Adrenal gland (tissue), 12 donors: ENCODE results near the gene DUS1L. TPM values are rescaled to one million over a fixed set of nuclear protein-coding genes. Genes with fewer than 3 reads are reported as not detected.

Experiments used
- DNase-seq, 7 donors: peaks; one replicate each; pipeline ENCODE4 v3.0.0-alpha.2; 2019 to 2020
- H3K27ac ChIP-seq, 5 donors: fragments of 200-600 bp; sonication (generic) in 4 of 5; 1 replicate in 3 of 5; 2 replicates in 2 of 5; pipeline versions ENCODE4 v1.5.1 to v1.8.0; 2016 to 2020; ENCODE audit warnings: mild to moderate bottlenecking in 1 of 5
- H3K27me3 ChIP-seq: fragments of 200-600 bp; 2 replicates; pipeline ENCODE4 v1.8.0; 2021
- H3K36me3 ChIP-seq, 2 donors: fragments of 200-600 bp; replicated peaks in 1 of 2; 1 replicate in 1 of 2; 2 replicates in 1 of 2; pipeline versions ENCODE4 v1.5.1 to v1.8.0; 2018 to 2022
- H3K4me1 ChIP-seq, 2 donors: fragments of 200-600 bp; replicated peaks in 1 of 2; 1 replicate in 1 of 2; 2 replicates in 1 of 2; pipeline versions ENCODE4 v1.5.1 to v1.8.0; 2018 to 2021
- H3K4me3 ChIP-seq, 4 donors: fragments of 200-600 bp; sonication (generic) in 3 of 4; one replicate each; pipeline ENCODE4 v1.5.1; 2016 to 2018
- H3K9me3 ChIP-seq, 3 donors: fragments of 200-600 bp; sonication (generic) in 1 of 3; replicated peaks in 1 of 3; 1 replicate in 2 of 3; 2 replicates in 1 of 3; pipeline versions ENCODE4 v1.5.1 to v1.8.0; 2016 to 2021
- POLR2A ChIP-seq, 2 donors: fragments of 450-650 bp; IDR thresholded peaks; one replicate each; pipeline ENCODE4 v1.6.1; 2017; ENCODE audit warnings: antibody characterized with exemption in 2 of 2, mild to moderate bottlenecking in 2 of 2, moderate library complexity in 1 of 2
- WGBS, 4 donors: extraction: QIAGEN DNeasy Blood & Tissue Kit in 2 of 4; methylation state at CpG; one replicate each; pipeline versions ENCODE4 v1.1.5 to v1.1.7; 2013 to 2017; 5-methylcytosine and 5-hydroxymethylcytosine counted together
- intact Hi-C, 2 donors: fragments of 100-400 bp; cut with DNase I; formaldehyde crosslinking; loops; one replicate each; pipeline versions ENCODE4 v1.14.1 to v1.15.0; 2022 to 2023
- polyA plus RNA-seq, 3 donors: library from polyadenylated mRNA; stranded (reverse); fragments of 200-250 nt in 2 of 3; fragments of 350-450 nt in 1 of 3; fragmentation: Illumina TruSeq in 1 of 3; extraction: RNeasy Lipid Tissue Mini Kit (QIAGEN cat#74804) in 1 of 3; gene quantifications; one replicate each; pipeline ENCODE4 v1.2.3, GENCODE V29; 2013 to 2014
- total RNA-seq, 9 donors: library from RNA; depleted of rRNA in 4 of 9; stranded (reverse); fragments of >200 nt in 4 of 9; fragments of 120-200 nt in 1 of 9; fragmentation: NEBNext Ultra II Directional in 1 of 9; extraction: Animal tissue kit (Norgen Biotek cat#: 25700) in 1 of 9; gene quantifications; one replicate each; pipeline versions ENCODE4 v1.1.0 to v1.2.4, GENCODE V29; 2013 to 2023
- TF ChIP-seq, protein P1 (sequence below), 6 experiments: fragments of 450-650 bp in 4 of 6; fragments of 200-600 bp in 2 of 6; sonication (generic) in 1 of 6; IDR thresholded peaks; 1 replicate in 5 of 6; 2 replicates in 1 of 6; pipeline versions ENCODE4 v1.5.1 to v1.8.0; 2016 to 2021; ENCODE audit warnings: antibody characterized with exemption in 6 of 6, mild to moderate bottlenecking in 2 of 6, moderate library complexity in 1 of 6
- donor health status: healthy with polysubstance abuse.
- donor health status: Bipolar disorder and iron deficiency.
- donor health status: DM: yes; HTN: yes; CAD: no.
- donor health status: DM: no; HTN: no; CAD: no.
- donor health status: DM: no; HTN: no; CAD: no.
- donor health status: DM: yes; HTN: yes; CAD: no.

DUS1L gene
- total and polyA plus RNA-seq, 12 donors: 38.5 to 397 (median 75.7) TPM

DNA sequence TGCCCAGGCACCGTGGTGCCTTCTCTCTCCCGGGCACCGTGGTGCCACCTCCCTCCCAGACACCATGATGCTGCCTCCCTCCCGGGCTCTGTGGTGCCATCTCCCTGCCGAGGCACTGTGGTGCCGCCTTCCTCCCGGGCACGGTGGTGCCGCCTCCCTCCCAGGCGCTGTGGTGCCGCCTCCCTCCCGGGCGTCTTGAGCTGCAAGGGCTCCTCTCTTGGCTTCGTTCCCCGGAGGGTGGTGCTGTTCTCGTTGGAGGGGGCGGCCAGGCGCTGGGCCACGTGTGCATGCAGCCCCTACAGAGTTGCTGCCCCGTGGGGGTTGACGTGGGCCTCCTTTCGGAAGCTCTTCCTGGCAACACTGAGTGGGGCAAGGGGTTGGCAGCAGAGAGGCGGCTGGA, 51.2 kb downstream of the DUS1L start:
- H3K4me1 ChIP-seq: no peaks in the 10 kb centered on the region
- H3K27ac ChIP-seq: no peak overlapping the region
- TF ChIP-seq POLR2A (IDR thresholded peaks at IDR 0.05): no peak
- TF ChIP-seq, protein P1, sequence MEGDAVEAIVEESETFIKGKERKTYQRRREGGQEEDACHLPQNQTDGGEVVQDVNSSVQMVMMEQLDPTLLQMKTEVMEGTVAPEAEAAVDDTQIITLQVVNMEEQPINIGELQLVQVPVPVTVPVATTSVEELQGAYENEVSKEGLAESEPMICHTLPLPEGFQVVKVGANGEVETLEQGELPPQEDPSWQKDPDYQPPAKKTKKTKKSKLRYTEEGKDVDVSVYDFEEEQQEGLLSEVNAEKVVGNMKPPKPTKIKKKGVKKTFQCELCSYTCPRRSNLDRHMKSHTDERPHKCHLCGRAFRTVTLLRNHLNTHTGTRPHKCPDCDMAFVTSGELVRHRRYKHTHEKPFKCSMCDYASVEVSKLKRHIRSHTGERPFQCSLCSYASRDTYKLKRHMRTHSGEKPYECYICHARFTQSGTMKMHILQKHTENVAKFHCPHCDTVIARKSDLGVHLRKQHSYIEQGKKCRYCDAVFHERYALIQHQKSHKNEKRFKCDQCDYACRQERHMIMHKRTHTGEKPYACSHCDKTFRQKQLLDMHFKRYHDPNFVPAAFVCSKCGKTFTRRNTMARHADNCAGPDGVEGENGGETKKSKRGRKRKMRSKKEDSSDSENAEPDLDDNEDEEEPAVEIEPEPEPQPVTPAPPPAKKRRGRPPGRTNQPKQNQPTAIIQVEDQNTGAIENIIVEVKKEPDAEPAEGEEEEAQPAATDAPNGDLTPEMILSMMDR (IDR thresholded peaks at IDR 0.05): no peak
- H3K27me3 ChIP-seq: no peaks in the 10 kb centered on the region
- intact Hi-C loops: no loop called here
- H3K4me3 ChIP-seq: no peak overlapping the region
- H3K36me3 ChIP-seq: no peaks in the 10 kb centered on the region
- H3K9me3 ChIP-seq: no peaks in the 10 kb centered on the region
- no peak for DNase-seq
- 72 to 83% (median 77%) methylated on average over 14 to 23 of the region's 23 CpGs for WGBS, 4 donors

GRCh38 chr17:82013772-82014321, 51.8 kb downstream of the DUS1L start:
- H3K27ac ChIP-seq: peak overlapping the region in 1 of 5 donors; percentile 59
- no peak for TF ChIP-seq POLR2A (IDR thresholded peaks at IDR 0.05)
- TF ChIP-seq, protein P1 (IDR thresholded peaks at IDR 0.05): no peak
- H3K27me3 ChIP-seq: no peaks in the 10 kb centered on the region
- intact Hi-C loops: no loop called here
- no peaks in the 10 kb centered on the region for H3K4me1 ChIP-seq
- H3K4me3 ChIP-seq: no peak overlapping the region
- H3K36me3 ChIP-seq: no peaks in the 10 kb centered on the region
- 76 to 100% (median 90%) methylated on average over 2 to 16 of the region's 16 CpGs for WGBS, 4 donors
- H3K9me3 ChIP-seq: no peaks in the 10 kb centered on the region
- peak in 1 of 7 donors; percentile 36 for DNase-seq

DNA sequence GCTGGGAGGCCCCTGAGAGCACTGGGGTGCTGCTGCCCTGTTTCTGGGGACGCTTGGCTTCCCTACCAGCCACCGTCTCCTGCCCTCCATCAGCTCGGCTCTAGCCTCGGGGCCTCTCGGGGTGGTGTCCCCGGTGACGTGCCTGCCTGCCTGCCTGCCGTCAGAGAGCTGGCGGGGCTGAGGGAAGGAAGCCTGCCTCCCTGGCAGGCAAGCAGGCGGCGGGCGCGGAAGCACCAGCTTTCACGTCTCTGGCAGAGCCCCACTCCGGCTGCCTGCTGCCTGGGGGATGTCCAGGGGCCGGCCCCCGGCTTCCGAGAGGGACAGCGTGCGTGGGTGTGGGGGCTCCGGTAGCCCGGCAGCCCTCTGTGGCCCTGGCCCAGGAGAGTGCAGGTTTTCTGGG, 52.3 kb downstream of the DUS1L start:
- H3K27ac ChIP-seq: peak overlapping the region in 1 of 5 donors; percentile 59
- WGBS, 4 donors: 60 to 72% (median 68%) methylated on average over 1 to 22 of the region's 22 CpGs; no CpG with 5 or more reads in 1 of the 4 donors
- no peaks in the 10 kb centered on the region for H3K4me1 ChIP-seq
- peak in 3 of 7 donors; percentile 54 to 85 (median 56) for DNase-seq
- intact Hi-C loops: no loop called here
- no peaks in the 10 kb centered on the region for H3K27me3 ChIP-seq
- TF ChIP-seq, protein P1 (IDR thresholded peaks at IDR 0.05): no peak
- no peak overlapping the region for H3K4me3 ChIP-seq
- H3K36me3 ChIP-seq: no peaks in the 10 kb centered on the region
- no peaks in the 10 kb centered on the region for H3K9me3 ChIP-seq

DNA sequence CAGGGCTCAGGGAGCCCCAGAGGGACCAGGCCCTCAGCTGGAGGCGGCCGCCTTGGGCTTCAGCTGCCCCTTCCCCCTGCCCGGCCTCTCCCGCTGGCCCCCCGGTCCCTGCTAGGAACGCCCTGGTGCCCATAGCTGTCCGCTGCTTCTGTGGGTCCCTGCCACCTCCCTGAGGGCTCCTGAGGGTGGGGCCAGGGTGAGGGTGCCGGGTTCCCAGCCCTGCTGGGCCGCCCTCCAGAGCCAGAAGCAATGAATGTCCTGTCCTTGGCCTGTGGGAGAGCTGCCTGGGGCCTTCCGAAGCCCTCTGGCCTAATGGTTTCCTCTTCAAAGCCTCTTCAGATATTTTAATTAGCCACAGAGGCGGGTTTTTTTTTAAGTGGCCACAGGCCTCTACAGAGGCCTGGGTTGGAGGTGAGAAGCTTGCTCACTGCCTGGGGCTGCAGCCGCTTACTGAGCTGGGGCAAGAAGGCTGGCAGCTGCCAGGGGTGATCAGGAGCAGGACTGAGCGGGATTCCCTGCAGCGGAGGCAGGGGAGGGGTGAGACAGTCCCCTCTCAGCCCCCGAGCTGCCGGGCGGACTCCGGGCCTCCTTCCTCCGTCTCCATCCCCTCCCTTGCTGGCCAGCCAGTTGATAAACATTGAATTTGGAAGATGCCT, 52.8 kb downstream of the DUS1L start:
- peak in 1 of 7 donors; percentile 43 for DNase-seq
- intact Hi-C loops: no loop called here
- Histone ChIP-seq H3K9me3 (no peaks in the 10 kb centered on the region), H3K27ac (peak overlapping the region in 1 of 5 donors; percentile 59), H3K36me3 (no peaks in the 10 kb centered on the region), H3K4me1 (no peaks in the 10 kb centered on the region), H3K4me3 (no peak overlapping the region), H3K27me3 (no peaks in the 10 kb centered on the region)
- TF ChIP-seq POLR2A (IDR thresholded peaks at IDR 0.05): no peak
- TF ChIP-seq, protein P1 (IDR thresholded peaks at IDR 0.05): no peak
- WGBS, 4 donors: 73 to 89% (median 84%) methylated on average over 3 to 19 of the region's 19 CpGs
